GM20000 (cell line): ENCODE results near the gene ECSIT.

ENCODE experiments used
- DNase-seq: peaks from one replicate; pipeline ENCODE4 v3.0.0; 2012; ENCODE audit warnings: low spot score
- CTCF ChIP-seq: IDR thresholded peaks from 2 replicates; pipeline ENCODE4 v1.5.1; 2012; ENCODE audit warnings: mild to moderate bottlenecking, control low read depth; ENCODE audit errors: extremely low read depth, missing control alignments

Gene ECSIT

GRCh38 chr19:11534948-11535347 is 6.0 kb upstream of the ECSIT start:
- TF ChIP-seq CTCF: no peak
- no peak for DNase-seq

GRCh38 chr19:11534538-11534937 is 5.6 kb upstream of the ECSIT start:
- TF ChIP-seq CTCF: no peak
- no peak for DNase-seq

GRCh38 chr19:11530432-11530831 is 1.5 kb upstream of the ECSIT start:
- TF ChIP-seq CTCF: no peak
- DNase-seq: no peak

GRCh38 chr19:11519138-11519537 is 9.8 kb downstream of the ECSIT start:
- no peak for DNase-seq
- TF ChIP-seq CTCF: no peak

GRCh38 chr19:11513946-11514345 is 15.0 kb downstream of the ECSIT start:
- no peak for TF ChIP-seq CTCF
- no peak for DNase-seq

GRCh38 chr19:11510444-11510843 is 18.5 kb downstream of the ECSIT start:
- DNase-seq: no peak
- TF ChIP-seq CTCF: no peak

- no peak for TF ChIP-seq CTCF
- DNase-seq: no peak
Observed at GRCh38 chr19:11507370-11508078, 21.4 kb downstream of the ECSIT start.
